ENCODE data around the gene PAH. TPM values are rescaled to one million over a fixed set of nuclear protein-coding genes. Genes with fewer than 3 reads are reported as not detected.

Gene PAH
- total RNA-seq, 1 experiment from 2014 or later: not detected

DNA sequence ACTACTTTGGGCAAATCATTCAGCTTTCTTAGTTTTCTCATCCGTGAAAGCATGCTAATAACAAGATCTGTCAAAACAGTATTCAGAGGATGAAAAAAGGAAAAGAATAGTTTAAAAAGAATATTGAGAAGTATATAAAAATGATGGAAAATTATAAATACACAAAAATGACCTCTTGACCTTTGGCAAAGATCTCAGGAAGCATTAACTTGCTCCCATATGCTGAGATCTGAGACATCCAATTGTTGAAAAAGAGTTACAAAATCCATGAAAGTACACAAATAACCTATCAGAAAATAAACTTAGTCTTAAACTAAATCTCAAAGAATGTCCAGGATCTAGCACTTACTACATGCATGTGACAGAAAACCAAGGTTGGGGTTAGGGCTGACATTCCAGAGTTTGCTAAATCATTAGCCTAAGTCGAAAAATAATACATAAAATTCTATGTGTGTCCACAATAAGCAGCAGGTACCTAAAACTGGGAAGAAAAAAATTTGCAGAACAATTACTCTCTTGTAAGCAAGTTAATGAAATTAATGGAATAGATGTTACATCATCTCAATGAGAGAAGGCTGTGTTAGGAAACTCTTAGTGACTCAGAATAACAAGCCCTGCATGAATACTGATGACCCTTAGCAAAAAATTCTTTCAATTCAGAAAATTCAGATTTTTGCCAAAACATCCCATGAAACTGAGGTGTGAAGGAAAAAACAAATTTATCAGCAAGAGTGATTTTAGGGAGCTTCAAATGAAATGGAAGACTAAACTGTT, 3.4 kb downstream of the PAH start:
- Mint-ChIP-seq H3K4me3 (ENCODE audit: unreplicated experiment) (no peak overlapping the region), H3K36me3 (ENCODE audit: insufficient read depth, unreplicated experiment) (peaks cover 4% of the 10 kb centered on the region), H3K9me3 (ENCODE audit: unreplicated experiment) (no peaks in the 10 kb centered on the region), H3K27ac (ENCODE audit: low read depth, unreplicated experiment) (no peak overlapping the region), H3K4me1 (ENCODE audit: insufficient read depth, unreplicated experiment) (no peaks in the 10 kb centered on the region), H3K27me3 (ENCODE audit: insufficient read depth, unreplicated experiment) (no peaks in the 10 kb centered on the region)
- intact Hi-C loops (cut with micrococcal nuclease): no loop called here
- no peak for DNase-seq (ENCODE audit: unreplicated experiment)
- TF ChIP-seq, protein P1, sequence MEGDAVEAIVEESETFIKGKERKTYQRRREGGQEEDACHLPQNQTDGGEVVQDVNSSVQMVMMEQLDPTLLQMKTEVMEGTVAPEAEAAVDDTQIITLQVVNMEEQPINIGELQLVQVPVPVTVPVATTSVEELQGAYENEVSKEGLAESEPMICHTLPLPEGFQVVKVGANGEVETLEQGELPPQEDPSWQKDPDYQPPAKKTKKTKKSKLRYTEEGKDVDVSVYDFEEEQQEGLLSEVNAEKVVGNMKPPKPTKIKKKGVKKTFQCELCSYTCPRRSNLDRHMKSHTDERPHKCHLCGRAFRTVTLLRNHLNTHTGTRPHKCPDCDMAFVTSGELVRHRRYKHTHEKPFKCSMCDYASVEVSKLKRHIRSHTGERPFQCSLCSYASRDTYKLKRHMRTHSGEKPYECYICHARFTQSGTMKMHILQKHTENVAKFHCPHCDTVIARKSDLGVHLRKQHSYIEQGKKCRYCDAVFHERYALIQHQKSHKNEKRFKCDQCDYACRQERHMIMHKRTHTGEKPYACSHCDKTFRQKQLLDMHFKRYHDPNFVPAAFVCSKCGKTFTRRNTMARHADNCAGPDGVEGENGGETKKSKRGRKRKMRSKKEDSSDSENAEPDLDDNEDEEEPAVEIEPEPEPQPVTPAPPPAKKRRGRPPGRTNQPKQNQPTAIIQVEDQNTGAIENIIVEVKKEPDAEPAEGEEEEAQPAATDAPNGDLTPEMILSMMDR (IDR thresholded peaks at IDR 0.05; ENCODE audit: unreplicated experiment): no peak
- BruUV-seq (replicated peaks): no TSS peak
- ChIA-PET POLR2A (no interaction called here), CTCF (interaction anchor here (1.1 to 2.4 kb wide), 4 partner anchors 23 to 635 kb away, joined by 3 to 8 read pairs (median 5); no protein-coding TSS in a partner anchor)

DNA sequence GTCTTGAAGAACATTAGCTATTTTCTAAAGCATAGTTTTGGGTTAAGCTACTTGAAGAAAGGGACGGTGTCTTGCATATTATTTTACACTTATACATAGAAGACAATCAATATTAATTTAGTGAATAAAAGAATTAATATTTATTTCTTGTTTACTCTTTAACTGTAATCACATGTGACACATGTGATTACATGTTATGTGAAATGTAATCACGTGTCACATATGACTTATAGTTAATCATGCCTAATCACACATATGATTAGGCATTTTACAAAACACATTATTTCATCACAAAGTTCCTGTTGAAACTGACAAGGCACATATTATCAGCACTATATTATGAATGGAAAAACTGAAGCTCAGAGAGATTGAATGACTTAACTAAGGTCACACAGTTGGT, 4.8 kb downstream of the PAH start:
- CTCF ChIA-PET: interaction anchor here (0.7 to 2.4 kb wide), 5 partner anchors 21 to 636 kb away, joined by 3 to 8 read pairs (median 4); no protein-coding TSS in a partner anchor
- no TSS peak for BruUV-seq (replicated peaks)
- no peaks in the 10 kb centered on the region for H3K4me1 Mint-ChIP-seq (ENCODE audit: insufficient read depth, unreplicated experiment)

DNA sequence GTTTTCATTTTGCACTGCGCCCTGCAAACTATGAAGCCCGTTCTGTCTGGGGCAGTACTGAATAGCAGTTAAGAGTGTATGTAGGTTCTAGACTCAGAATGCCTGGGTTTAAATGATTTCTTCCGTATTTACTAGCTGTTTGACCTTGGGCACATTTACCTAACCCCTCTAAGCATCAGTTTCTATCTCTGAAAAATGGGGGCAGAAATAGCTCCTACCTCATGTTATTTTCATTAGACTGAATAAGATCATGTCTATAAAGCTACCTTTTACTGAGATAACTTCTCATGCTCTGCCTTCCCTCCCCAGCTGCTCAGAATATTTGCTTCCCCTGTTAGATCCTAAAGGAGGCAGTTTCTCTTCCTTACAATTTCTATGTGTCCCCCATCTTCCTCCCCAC, 5.7 kb downstream of the PAH start:
- ChIA-PET CTCF (interaction anchor here (0.6 to 1.1 kb wide), 3 partner anchors 29 to 446 kb away, joined by 3 to 4 read pairs (median 3); no protein-coding TSS in a partner anchor), POLR2A (no interaction called here)
- TF ChIP-seq, protein P1 (IDR thresholded peaks at IDR 0.05; ENCODE audit: unreplicated experiment): no peak
- Mint-ChIP-seq H3K27ac (ENCODE audit: low read depth, unreplicated experiment) (no peak overlapping the region), H3K36me3 (ENCODE audit: insufficient read depth, unreplicated experiment) (peaks cover 3% of the 10 kb centered on the region), H3K4me1 (ENCODE audit: insufficient read depth, unreplicated experiment) (no peaks in the 10 kb centered on the region), H3K27me3 (ENCODE audit: insufficient read depth, unreplicated experiment) (no peaks in the 10 kb centered on the region), H3K4me3 (ENCODE audit: unreplicated experiment) (no peak overlapping the region), H3K9me3 (ENCODE audit: unreplicated experiment) (no peaks in the 10 kb centered on the region)
- no peak for DNase-seq (ENCODE audit: unreplicated experiment)
- intact Hi-C loops (cut with micrococcal nuclease): no loop called here
- BruUV-seq (replicated peaks): no TSS peak

More for the DNA sequence above, 4.8 kb downstream of the PAH start:
- Mint-ChIP-seq H3K36me3 (ENCODE audit: insufficient read depth, unreplicated experiment) (peaks cover 4% of the 10 kb centered on the region), H3K27me3 (ENCODE audit: insufficient read depth, unreplicated experiment) (no peaks in the 10 kb centered on the region), H3K9me3 (ENCODE audit: unreplicated experiment) (no peaks in the 10 kb centered on the region), H3K4me3 (ENCODE audit: unreplicated experiment) (no peak overlapping the region), H3K27ac (ENCODE audit: low read depth, unreplicated experiment) (no peak overlapping the region)
- no peak for DNase-seq (ENCODE audit: unreplicated experiment)
- TF ChIP-seq, protein P1 (IDR thresholded peaks at IDR 0.05; ENCODE audit: unreplicated experiment): no peak
- POLR2A ChIA-PET: interaction anchor here (1.3 kb wide), 1 partner anchor 29 kb away, joined by 3 read pairs; no protein-coding TSS in a partner anchor
- intact Hi-C loops (cut with micrococcal nuclease): no loop called here

DNA sequence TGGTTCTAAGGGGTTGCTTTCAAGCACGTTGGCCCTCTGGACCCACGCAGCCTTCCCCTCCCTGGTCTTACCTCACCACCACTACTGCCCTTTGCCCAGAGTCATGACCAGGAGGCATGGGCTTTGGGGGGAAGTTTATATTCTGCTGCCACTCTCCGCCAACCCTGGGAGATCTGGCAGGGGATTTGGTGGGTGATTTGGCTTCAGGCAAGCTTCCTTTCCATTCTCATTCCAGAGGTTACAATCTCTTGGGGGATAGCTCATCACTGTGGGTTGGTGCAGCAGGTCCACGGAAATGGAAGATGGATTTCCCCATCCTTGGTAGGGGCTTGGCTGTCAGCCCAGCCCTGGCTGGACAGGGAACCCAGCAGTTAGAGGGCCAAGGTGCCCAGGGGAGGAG, 6.3 kb downstream of the PAH start:
- CTCF ChIA-PET: interaction anchor here (0.6 to 1.1 kb wide), 2 partner anchors 28 to 40 kb away, joined by 3 to 4 read pairs; no protein-coding TSS in a partner anchor
- H3K4me3 Mint-ChIP-seq (ENCODE audit: unreplicated experiment): no peak overlapping the region
- H3K36me3 Mint-ChIP-seq (ENCODE audit: insufficient read depth, unreplicated experiment): no peaks in the 10 kb centered on the region
- H3K27ac Mint-ChIP-seq (ENCODE audit: low read depth, unreplicated experiment): no peak overlapping the region
- no peaks in the 10 kb centered on the region for H3K9me3 Mint-ChIP-seq (ENCODE audit: unreplicated experiment)
- DNase-seq (ENCODE audit: unreplicated experiment): no peak
- no peaks in the 10 kb centered on the region for H3K27me3 Mint-ChIP-seq (ENCODE audit: insufficient read depth, unreplicated experiment)
- H3K4me1 Mint-ChIP-seq (ENCODE audit: insufficient read depth, unreplicated experiment): no peaks in the 10 kb centered on the region
- POLR2A ChIA-PET: no interaction called here
- BruUV-seq (replicated peaks): no TSS peak
- TF ChIP-seq, protein P1 (IDR thresholded peaks at IDR 0.05; ENCODE audit: unreplicated experiment): no peak
- intact Hi-C loops (cut with micrococcal nuclease): no loop called here
